ENCODE results near the gene DRG1. TPM values are rescaled to one million over a fixed set of nuclear protein-coding genes. Genes with fewer than 3 reads are reported as not detected.
"Not testable (repeated sequence)": the region's sequence is repeated elsewhere in the genome, so short reads cannot be mapped to it uniquely, and the experiment has no call there.

Gene DRG1
- total RNA-seq, 1 donor from 2014 or later: 132 TPM

DNA sequence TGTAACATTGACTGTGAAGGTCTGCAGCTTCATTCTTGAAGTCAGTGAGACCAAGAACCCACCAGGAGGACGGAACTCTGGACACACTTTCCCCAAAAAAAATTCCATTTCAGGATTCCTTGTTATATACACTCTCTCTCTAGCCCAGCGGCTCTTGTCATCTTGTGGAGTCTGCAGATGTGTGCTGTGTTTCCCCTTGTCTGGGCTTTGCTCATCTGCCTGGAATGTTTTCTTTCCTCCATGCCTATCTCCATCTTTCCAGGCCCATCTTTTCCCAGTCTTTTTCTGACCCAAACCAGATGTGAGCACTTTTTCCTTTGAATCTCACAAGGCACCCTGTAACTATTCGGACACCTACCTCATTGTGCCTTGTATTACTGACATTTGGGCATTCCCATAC, 5.1 kb upstream of the DRG1 start:
- Mint-ChIP-seq H3K4me1 (ENCODE audit: low read depth) (peaks cover 4% of the 10 kb centered on the region), H3K9me3 (peaks cover 3% of the 10 kb centered on the region), H3K27me3 (ENCODE audit: low read depth) (peaks cover 4% of the 10 kb centered on the region), H3K36me3 (ENCODE audit: low read depth) (no peaks in the 10 kb centered on the region), H3K27ac (no peak overlapping the region), H3K4me3 (ENCODE audit: low read depth) (no peak overlapping the region)
- no peak for DNase-seq (ENCODE audit: low spot score)
- intact Hi-C loops (cut with micrococcal nuclease): no loop called here

DNA sequence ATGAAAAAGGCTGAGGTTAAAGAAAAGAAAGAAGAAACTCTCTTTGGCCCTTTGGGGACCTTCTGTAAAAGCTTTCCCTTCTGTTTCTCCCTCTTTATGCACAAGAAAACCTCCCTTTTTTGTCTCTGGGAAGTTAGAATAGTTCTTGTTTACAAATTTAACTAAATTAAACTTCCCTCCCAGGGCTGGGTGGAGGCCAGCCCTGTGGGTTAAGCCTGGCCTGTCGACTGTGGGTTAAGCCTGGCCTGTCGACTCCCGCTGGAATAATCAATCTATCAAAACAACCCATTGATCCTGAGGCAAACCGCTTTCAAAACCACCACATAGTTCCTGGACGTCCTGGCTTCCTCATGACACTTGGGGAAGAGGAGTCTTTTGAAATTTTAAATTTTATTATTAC, 1.2 kb upstream of the DRG1 start:
- Mint-ChIP-seq H3K27me3 (ENCODE audit: low read depth) (peaks cover 4% of the 10 kb centered on the region), H3K27ac (no peak overlapping the region), H3K36me3 (ENCODE audit: low read depth) (peaks cover 22% of the 10 kb centered on the region), H3K4me1 (ENCODE audit: low read depth) (peaks cover 14% of the 10 kb centered on the region), H3K9me3 (peaks cover 3% of the 10 kb centered on the region), H3K4me3 (ENCODE audit: low read depth) (no peak overlapping the region)
- intact Hi-C loops (cut with micrococcal nuclease): loop anchor here (2.0 kb wide), 1 partner anchor 91 kb away; the partner anchor contains the start of gene EIF4ENIF1
- DNase-seq (ENCODE audit: low spot score): no peak

DNA sequence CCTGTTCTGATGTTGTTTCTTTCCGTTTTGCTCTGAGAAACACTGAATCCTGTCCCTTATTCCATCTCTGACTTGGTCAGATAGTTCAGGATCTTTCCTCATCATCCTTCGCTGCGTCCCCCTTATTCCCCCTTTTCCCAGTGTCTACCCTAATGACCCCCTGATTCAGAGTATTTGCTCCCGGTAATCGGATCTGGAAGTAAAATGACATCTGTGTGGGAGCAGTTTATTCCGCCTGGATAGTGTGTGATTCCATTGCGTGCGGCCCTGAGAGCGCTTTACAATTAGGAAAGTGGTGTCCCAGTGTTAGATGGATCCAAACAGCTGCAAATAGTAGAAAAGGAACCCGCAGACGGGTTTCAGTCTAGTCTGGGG, 606 bp downstream of the DRG1 start:
- Mint-ChIP-seq H3K27ac (peak overlapping the region; percentile 96), H3K27me3 (ENCODE audit: low read depth) (no peaks in the 10 kb centered on the region), H3K4me1 (ENCODE audit: low read depth) (peaks cover 14% of the 10 kb centered on the region), H3K9me3 (no peaks in the 10 kb centered on the region), H3K4me3 (ENCODE audit: low read depth) (peak overlapping the region; percentile 99), H3K36me3 (ENCODE audit: low read depth) (peaks cover 30% of the 10 kb centered on the region)
- no peak for DNase-seq (ENCODE audit: low spot score)
- intact Hi-C loops (cut with micrococcal nuclease): no loop called here

- H3K9me3 Mint-ChIP-seq; intact Hi-C loops (cut with micrococcal nuclease); H3K4me3 Mint-ChIP-seq (ENCODE audit: low read depth); DNase-seq (ENCODE audit: low spot score); H3K27me3 Mint-ChIP-seq (ENCODE audit: low read depth); H3K27ac Mint-ChIP-seq: not testable (repeated sequence)
- Mint-ChIP-seq H3K4me1 (ENCODE audit: low read depth) (peaks cover 17% of the 10 kb centered on the region), H3K36me3 (ENCODE audit: low read depth) (peaks cover 48% of the 10 kb centered on the region)
Observed at GRCh38 chr22:31402350-31402749, 2.9 kb downstream of the DRG1 start.

- no peaks in the 10 kb centered on the region for H3K9me3 Mint-ChIP-seq
- H3K27ac Mint-ChIP-seq: no peak overlapping the region
- H3K4me1 Mint-ChIP-seq (ENCODE audit: low read depth): no peaks in the 10 kb centered on the region
- intact Hi-C loops (cut with micrococcal nuclease): no loop called here
- H3K36me3 Mint-ChIP-seq (ENCODE audit: low read depth): peaks cover 76% of the 10 kb centered on the region
- H3K27me3 Mint-ChIP-seq (ENCODE audit: low read depth): no peaks in the 10 kb centered on the region
- no peak for DNase-seq (ENCODE audit: low spot score)
- H3K4me3 Mint-ChIP-seq (ENCODE audit: low read depth): no peak overlapping the region
Observed at GRCh38 chr22:31425331-31426050, 26.1 kb downstream of the DRG1 start.

DNA sequence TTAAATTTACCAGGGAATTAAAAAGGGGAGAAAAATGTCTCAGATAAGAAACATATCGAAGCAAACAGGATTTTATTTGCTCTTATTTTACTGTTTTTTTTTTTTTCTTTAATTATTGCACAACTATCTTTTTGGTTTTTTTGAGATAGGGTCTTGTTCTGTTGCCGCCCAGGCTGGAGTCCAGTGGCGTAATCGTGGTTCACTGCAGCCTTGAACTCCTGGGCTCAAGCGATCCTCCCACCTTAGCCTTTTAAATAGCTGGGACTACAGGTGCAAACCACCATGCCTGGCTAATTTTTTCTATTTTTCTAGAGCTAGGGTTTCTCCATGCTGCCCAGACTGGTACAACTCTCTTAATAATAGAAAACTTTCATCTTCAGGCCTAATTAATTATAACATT, 32.5 kb downstream of the DRG1 start:
- Mint-ChIP-seq H3K9me3 (no peaks in the 10 kb centered on the region), H3K27me3 (ENCODE audit: low read depth) (no peaks in the 10 kb centered on the region), H3K4me3 (ENCODE audit: low read depth) (no peak overlapping the region), H3K27ac (no peak overlapping the region), H3K36me3 (ENCODE audit: low read depth) (peaks cover 78% of the 10 kb centered on the region), H3K4me1 (ENCODE audit: low read depth) (peaks cover 1% of the 10 kb centered on the region)
- intact Hi-C loops (cut with micrococcal nuclease): no loop called here
- DNase-seq (ENCODE audit: low spot score): no peak

DNA sequence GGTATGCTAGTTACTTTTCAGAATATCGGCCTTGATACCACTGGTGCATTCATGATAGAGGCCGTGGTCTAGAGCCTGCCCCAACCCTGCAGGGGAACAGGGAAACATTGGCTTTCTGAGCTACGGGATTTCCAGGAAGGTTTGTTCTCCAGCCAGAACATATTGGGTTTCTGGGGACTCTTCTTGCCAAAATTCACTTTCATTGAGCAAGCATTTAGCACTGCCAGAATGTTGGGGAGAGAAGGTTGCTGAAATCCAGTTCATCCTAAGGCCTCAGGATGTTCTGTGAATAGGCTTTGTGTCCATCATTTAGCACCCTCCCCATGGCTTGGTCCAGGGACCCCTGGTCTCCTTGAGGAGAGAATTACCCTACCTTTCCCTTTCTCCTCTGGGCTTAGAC, 36.7 kb downstream of the DRG1 start:
- Mint-ChIP-seq H3K27ac (no peak overlapping the region), H3K27me3 (ENCODE audit: low read depth) (no peaks in the 10 kb centered on the region), H3K4me1 (ENCODE audit: low read depth) (peaks cover 4% of the 10 kb centered on the region), H3K9me3 (no peaks in the 10 kb centered on the region), H3K4me3 (ENCODE audit: low read depth) (no peak overlapping the region), H3K36me3 (ENCODE audit: low read depth) (peaks cover 89% of the 10 kb centered on the region)
- intact Hi-C loops (cut with micrococcal nuclease): no loop called here
- no peak for DNase-seq (ENCODE audit: low spot score)

DNA sequence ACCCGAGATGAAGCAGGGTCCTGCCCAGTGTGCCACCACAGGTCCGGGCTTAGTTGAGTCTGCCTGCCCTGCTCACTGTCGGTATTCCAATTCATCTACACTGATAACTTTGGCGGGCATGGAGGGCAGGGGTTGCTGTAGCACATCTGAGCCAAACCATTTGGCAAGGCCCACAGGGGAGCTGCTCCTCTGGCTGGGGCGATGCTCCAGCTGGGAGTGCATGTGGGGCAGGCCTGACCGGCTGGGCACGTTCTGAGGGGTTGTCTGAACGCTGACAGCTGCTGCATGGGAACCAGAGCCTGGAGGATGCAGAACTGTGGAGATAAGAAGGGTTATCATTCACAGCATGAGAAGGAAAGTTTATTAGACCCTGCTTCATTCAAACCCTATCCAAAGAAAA, 40.4 kb downstream of the DRG1 start:
- DNase-seq (ENCODE audit: low spot score): no peak
- H3K9me3 Mint-ChIP-seq: no peaks in the 10 kb centered on the region
- H3K27me3 Mint-ChIP-seq (ENCODE audit: low read depth): no peaks in the 10 kb centered on the region
- H3K27ac Mint-ChIP-seq: no peak overlapping the region
- H3K36me3 Mint-ChIP-seq (ENCODE audit: low read depth): peaks cover 95% of the 10 kb centered on the region
- intact Hi-C loops (cut with micrococcal nuclease): no loop called here
- H3K4me1 Mint-ChIP-seq (ENCODE audit: low read depth): peaks cover 4% of the 10 kb centered on the region
- H3K4me3 Mint-ChIP-seq (ENCODE audit: low read depth): no peak overlapping the region

DNA sequence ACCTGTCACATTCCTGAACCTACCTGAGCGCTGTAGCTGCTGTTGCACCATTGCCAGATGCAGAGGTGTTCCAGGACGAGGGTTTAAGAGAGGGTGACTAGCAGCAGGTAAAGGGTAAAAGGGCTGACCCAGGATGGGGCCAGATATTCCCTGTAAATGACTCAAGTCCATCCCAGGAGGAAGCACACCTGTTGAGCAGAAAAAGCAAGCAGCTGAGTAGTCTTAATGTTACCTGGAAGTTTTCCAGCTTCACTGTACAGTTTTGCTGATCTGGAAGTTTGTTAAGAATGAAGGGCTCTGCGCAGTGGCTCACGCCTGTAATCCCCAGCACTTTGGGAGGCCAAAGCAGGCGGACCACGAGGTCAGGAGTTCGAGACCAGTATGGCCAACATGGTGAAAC, 41.3 kb downstream of the DRG1 start:
- Mint-ChIP-seq H3K27me3 (ENCODE audit: low read depth) (no peaks in the 10 kb centered on the region), H3K4me1 (ENCODE audit: low read depth) (peaks cover 5% of the 10 kb centered on the region), H3K36me3 (ENCODE audit: low read depth) (peaks cover 94% of the 10 kb centered on the region), H3K4me3 (ENCODE audit: low read depth) (no peak overlapping the region), H3K9me3 (no peaks in the 10 kb centered on the region), H3K27ac (no peak overlapping the region)
- no peak for DNase-seq (ENCODE audit: low spot score)
- intact Hi-C loops (cut with micrococcal nuclease): no loop called here

GRCh38 chr22:31441652-31442051, 42.2 kb downstream of the DRG1 start:
- no peak overlapping the region for H3K4me3 Mint-ChIP-seq (ENCODE audit: low read depth)
- no peak for DNase-seq (ENCODE audit: low spot score)
- H3K27me3 Mint-ChIP-seq (ENCODE audit: low read depth): no peaks in the 10 kb centered on the region
- H3K4me1 Mint-ChIP-seq (ENCODE audit: low read depth): peaks cover 5% of the 10 kb centered on the region
- H3K36me3 Mint-ChIP-seq (ENCODE audit: low read depth): peaks cover 93% of the 10 kb centered on the region
- H3K27ac Mint-ChIP-seq: peak overlapping the region; percentile 21
- no peaks in the 10 kb centered on the region for H3K9me3 Mint-ChIP-seq
- intact Hi-C loops (cut with micrococcal nuclease): no loop called here

- no peaks in the 10 kb centered on the region for H3K9me3 Mint-ChIP-seq
- H3K4me3 Mint-ChIP-seq (ENCODE audit: low read depth): no peak overlapping the region
- intact Hi-C loops (cut with micrococcal nuclease): no loop called here
- no peaks in the 10 kb centered on the region for H3K27me3 Mint-ChIP-seq (ENCODE audit: low read depth)
- no peak for DNase-seq (ENCODE audit: low spot score)
- peaks cover 83% of the 10 kb centered on the region for H3K36me3 Mint-ChIP-seq (ENCODE audit: low read depth)
- no peak overlapping the region for H3K27ac Mint-ChIP-seq
- H3K4me1 Mint-ChIP-seq (ENCODE audit: low read depth): peaks cover 2% of the 10 kb centered on the region
Observed at GRCh38 chr22:31442768-31443489, 43.5 kb downstream of the DRG1 start.

GRCh38 chr22:31443516-31443915, 44.1 kb downstream of the DRG1 start:
- Mint-ChIP-seq H3K27me3 (ENCODE audit: low read depth) (no peaks in the 10 kb centered on the region), H3K9me3 (no peaks in the 10 kb centered on the region), H3K27ac (no peak overlapping the region), H3K4me3 (ENCODE audit: low read depth) (no peak overlapping the region), H3K36me3 (ENCODE audit: low read depth) (peaks cover 83% of the 10 kb centered on the region), H3K4me1 (ENCODE audit: low read depth) (peaks cover 2% of the 10 kb centered on the region)
- intact Hi-C loops (cut with micrococcal nuclease): no loop called here
- DNase-seq (ENCODE audit: low spot score): no peak

DNA sequence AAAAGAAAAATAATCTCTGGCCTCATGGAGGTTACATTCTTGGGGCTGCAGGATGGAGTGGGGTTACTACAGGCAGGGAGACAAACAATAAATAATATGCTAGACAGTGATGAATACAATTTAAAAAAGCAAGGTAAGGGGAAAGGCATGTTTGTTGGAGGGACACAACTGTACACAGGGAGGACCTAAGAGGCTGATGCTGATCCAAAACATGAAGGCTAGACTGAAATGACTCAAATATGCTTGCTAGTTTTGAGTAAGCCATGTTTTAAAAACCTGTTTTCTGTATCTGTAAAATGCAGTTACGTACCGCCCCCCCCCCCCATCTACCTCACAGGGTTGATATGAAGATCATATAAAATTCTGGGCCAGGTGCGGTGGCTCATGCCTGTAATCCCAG, 46.2 kb downstream of the DRG1 start:
- no peak overlapping the region for H3K4me3 Mint-ChIP-seq (ENCODE audit: low read depth)
- intact Hi-C loops (cut with micrococcal nuclease): no loop called here
- DNase-seq (ENCODE audit: low spot score): no peak
- peaks cover 82% of the 10 kb centered on the region for H3K36me3 Mint-ChIP-seq (ENCODE audit: low read depth)
- no peaks in the 10 kb centered on the region for H3K27me3 Mint-ChIP-seq (ENCODE audit: low read depth)
- no peaks in the 10 kb centered on the region for H3K9me3 Mint-ChIP-seq
- peak overlapping the region; percentile 39 for H3K27ac Mint-ChIP-seq
- H3K4me1 Mint-ChIP-seq (ENCODE audit: low read depth): peaks cover 2% of the 10 kb centered on the region

All from activated T-helper 2 cell treated with anti-CD3 and anti-CD28 coated beads, Interferon-gamma antibody, Interleukin-2, Interleukin-4, amounts not matched to agents 10 μg/mL and 5 μg/mL and 100 μg/mL, durations not matched to agents 14 hours and 24 hours and 36 hours (primary cell).